Peyer's patch (tissue), 4 donors: ENCODE measurements around the gene DCAKD. TPM values are rescaled to one million over a fixed set of nuclear protein-coding genes. Genes with fewer than 3 reads are reported as not detected.

Source experiments
- DNase-seq, 3 donors: peaks; one replicate each; pipeline ENCODE4 v3.0.0-alpha.2; 2017 to 2019
- H3K27ac ChIP-seq, 4 donors: fragments of 200-600 bp; sonication (generic); one replicate each; pipeline ENCODE4 v1.5.1; 2016 to 2019
- H3K27me3 ChIP-seq, 2 donors: fragments of 200-600 bp; sonication (generic); one replicate each; pipeline ENCODE4 v1.5.1; 2019
- H3K36me3 ChIP-seq, 3 donors: fragments of 200-600 bp; sonication (generic); one replicate each; pipeline ENCODE4 v1.5.1; 2016 to 2019
- H3K4me1 ChIP-seq, 4 donors: fragments of 200-600 bp; sonication (generic); one replicate each; pipeline ENCODE4 v1.5.1; 2016 to 2019
- H3K4me3 ChIP-seq, 4 donors: fragments of 200-600 bp; sonication (generic); 1 replicate in 3 of 4; 2 replicates in 1 of 4; pipeline ENCODE4 v1.5.1; 2016 to 2019; ENCODE audit warnings: mild to moderate bottlenecking in 1 of 4
- H3K9me3 ChIP-seq, 4 donors: fragments of 200-600 bp; sonication (generic); one replicate each; pipeline ENCODE4 v1.5.1; 2016 to 2019; ENCODE audit warnings: mild to moderate bottlenecking in 1 of 4
- POLR2A ChIP-seq, 2 donors: fragments of 450-650 bp; IDR thresholded peaks; one replicate each; pipeline ENCODE4 v1.5.1; 2017; ENCODE audit warnings: antibody characterized with exemption in 2 of 2, mild to moderate bottlenecking in 2 of 2, moderate library complexity in 2 of 2
- total RNA-seq, 4 donors: library from RNA; depleted of rRNA; stranded (reverse); fragments of >200 nt; gene quantifications; one replicate each; pipeline ENCODE4 v1.1.0, GENCODE V29; 2016
- TF ChIP-seq, protein P1 (sequence below), 6 experiments: fragments of 450-650 bp in 4 of 6; fragments of 200-600 bp in 2 of 6; sonication (generic) in 1 of 6; IDR thresholded peaks; one replicate each; pipeline ENCODE4 v1.5.1; 2017 to 2019; ENCODE audit warnings: antibody characterized with exemption in 6 of 6, mild to moderate bottlenecking in 3 of 6, moderate library complexity in 1 of 6

Gene DCAKD, protein sequence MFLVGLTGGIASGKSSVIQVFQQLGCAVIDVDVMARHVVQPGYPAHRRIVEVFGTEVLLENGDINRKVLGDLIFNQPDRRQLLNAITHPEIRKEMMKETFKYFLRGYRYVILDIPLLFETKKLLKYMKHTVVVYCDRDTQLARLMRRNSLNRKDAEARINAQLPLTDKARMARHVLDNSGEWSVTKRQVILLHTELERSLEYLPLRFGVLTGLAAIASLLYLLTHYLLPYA
- 10 to 100 TPM; 12.6 to 78.4 (median 23.2) TPM for total RNA-seq

DNA sequence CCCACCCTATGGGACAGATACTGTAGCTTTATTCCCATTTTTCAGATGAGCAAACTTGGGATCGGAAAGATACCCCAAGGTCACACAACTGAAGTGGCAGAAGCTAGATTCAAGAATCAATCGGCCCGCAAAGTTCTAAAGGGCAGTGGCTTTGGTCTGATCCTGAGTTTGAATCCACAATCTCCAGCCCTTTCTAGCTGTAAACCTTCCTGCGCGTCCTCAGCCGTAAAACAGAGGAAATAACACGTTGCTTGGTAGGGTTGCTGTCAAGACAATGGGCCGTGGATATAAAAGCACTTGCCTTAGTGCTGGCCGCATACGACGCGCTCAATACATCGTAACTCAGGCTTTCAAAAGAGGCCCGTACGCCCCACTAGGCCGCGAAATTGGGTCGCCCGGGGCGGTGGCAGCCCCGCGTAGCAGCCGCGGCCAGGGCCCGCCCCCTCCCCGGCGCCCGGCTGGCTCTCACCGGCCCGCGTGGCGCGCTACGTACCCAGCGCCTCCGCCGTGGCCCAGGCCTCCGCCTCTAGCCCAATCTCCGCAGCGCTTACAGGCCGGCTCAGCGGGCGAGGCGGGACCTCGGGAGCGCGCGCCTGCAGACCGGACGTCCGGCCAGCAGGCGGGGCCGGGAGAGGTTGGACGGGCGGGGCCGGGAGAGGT lies at the start of gene DCAKD:
Gene DCAKD (minus strand): TSS at position 573 of the 660 bp plus-strand sequence. CDS start 16,747 bp downstream, outside the sequence.
- DNase-seq = peak; percentile 91 to 97 (median 94)
- no peaks in the 10 kb centered on the region for H3K27me3 ChIP-seq
- peak within 1 kb of the TSS; percentile 48 to 84 (median 68) for H3K4me3 ChIP-seq
- H3K4me1 ChIP-seq = peaks cover 0 to 12% (median 7%) of the 10 kb centered on the region in 4 donors
- H3K36me3 ChIP-seq = no peaks in the 10 kb centered on the region
- peak within 1 kb of the TSS; percentile 88 to 98 (median 92) for H3K27ac ChIP-seq
- TF ChIP-seq POLR2A (IDR thresholded peaks at IDR 0.05) = peak; percentile 70 to 78
- TF ChIP-seq, protein P1, sequence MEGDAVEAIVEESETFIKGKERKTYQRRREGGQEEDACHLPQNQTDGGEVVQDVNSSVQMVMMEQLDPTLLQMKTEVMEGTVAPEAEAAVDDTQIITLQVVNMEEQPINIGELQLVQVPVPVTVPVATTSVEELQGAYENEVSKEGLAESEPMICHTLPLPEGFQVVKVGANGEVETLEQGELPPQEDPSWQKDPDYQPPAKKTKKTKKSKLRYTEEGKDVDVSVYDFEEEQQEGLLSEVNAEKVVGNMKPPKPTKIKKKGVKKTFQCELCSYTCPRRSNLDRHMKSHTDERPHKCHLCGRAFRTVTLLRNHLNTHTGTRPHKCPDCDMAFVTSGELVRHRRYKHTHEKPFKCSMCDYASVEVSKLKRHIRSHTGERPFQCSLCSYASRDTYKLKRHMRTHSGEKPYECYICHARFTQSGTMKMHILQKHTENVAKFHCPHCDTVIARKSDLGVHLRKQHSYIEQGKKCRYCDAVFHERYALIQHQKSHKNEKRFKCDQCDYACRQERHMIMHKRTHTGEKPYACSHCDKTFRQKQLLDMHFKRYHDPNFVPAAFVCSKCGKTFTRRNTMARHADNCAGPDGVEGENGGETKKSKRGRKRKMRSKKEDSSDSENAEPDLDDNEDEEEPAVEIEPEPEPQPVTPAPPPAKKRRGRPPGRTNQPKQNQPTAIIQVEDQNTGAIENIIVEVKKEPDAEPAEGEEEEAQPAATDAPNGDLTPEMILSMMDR (IDR thresholded peaks at IDR 0.05) = peak in 3 of 6 experiments; percentile 16 to 42 (median 34)
- H3K9me3 ChIP-seq = no peaks in the 10 kb centered on the region

DNA sequence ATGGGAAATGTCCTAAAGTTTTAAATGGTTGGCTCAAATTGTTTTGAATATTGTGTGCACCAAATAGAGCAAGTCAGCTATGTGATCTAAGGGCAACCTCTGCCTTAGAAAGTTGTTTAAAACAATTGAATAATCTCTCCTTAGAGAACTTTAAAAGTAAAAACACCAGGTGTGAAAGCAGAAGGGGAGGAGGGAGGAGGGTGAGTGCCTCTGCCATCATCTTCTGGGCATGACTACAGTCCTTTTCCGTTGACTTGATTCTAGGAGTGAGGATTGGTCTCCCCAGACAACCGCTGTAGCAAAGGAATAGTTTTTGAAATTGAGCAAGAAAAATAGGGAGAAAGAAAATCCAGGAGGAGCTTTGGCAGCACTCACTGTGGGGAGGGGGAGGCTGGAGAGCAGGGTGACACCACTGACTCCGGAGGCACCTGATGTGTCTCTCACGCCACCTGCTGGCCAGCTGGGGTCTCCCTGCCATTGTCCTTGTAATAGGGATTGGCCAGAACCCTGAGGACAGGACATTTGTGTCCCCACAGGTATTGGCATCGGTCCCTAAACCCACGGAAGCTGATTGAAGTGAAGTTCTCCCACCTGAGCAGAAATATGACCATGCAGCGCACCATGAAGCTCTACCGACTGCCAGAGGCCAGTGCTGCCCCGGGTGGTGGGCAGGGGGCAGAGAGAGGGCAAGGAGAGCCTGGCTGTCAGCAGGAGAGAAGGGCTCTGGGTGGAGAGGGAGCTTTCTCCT lies 47.6 kb upstream of the DCAKD start:
- Histone ChIP-seq H3K9me3 (no peaks in the 10 kb centered on the region), H3K27me3 (no peaks in the 10 kb centered on the region), H3K4me3 (no peak overlapping the region), H3K27ac (peak overlapping the region in 2 of 4 donors; percentile 5 to 7), H3K36me3 (peaks cover 0 to 96% (median 4%) of the 10 kb centered on the region in 3 donors), H3K4me1 (peaks cover 0 to 8% (median 0%) of the 10 kb centered on the region in 4 donors)
- no peak for TF ChIP-seq POLR2A (IDR thresholded peaks at IDR 0.05)
- TF ChIP-seq, protein P1 (IDR thresholded peaks at IDR 0.05) = peak; percentile 55 to 92 (median 83)
- DNase-seq = peak; percentile 79 to 95 (median 90)

DNA sequence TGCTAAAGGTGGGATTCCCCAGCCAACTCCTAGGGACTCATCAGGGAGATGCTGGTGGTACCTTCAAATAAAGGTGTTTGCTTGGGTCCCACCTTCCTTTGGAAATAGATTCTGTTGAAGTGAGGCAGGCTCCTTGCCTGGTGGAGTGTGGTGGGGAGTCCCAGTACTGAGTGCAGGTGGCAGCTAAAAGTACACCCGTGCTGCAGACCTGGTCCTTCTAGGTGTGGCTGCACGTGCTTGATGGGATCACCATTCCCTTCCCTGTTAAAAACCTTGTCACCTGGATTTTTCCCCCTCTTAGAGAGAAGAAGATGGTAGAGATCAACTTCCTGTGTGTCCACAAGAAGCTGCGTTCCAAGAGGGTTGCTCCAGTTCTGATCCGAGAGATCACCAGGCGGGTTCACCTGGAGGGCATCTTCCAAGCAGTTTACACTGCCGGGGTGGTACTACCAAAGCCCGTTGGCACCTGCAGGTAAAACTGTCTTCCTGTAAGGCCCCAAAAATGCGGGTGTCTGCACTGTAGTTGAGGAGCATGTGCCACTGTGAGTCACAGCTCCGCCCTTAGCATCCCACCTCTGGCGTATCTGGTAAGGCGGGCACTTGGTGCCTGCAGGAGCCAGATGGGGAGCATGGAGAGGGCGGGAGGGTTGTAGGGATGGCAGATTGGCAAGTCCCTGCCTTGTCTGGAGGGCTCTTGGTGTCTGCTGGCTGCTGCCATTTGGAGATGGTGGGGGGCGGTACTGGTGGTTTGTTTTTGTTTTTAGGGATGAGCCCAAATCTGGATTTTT lies 46.8 kb upstream of the DCAKD start:
- H3K4me3 ChIP-seq = no peak overlapping the region
- no peaks in the 10 kb centered on the region for H3K27me3 ChIP-seq
- TF ChIP-seq, protein P1 (IDR thresholded peaks at IDR 0.05) = no peak
- no peak for TF ChIP-seq POLR2A (IDR thresholded peaks at IDR 0.05)
- DNase-seq = no peak
- H3K4me1 ChIP-seq = peaks cover 0 to 16% (median 3%) of the 10 kb centered on the region in 4 donors
- H3K9me3 ChIP-seq = no peaks in the 10 kb centered on the region
- H3K36me3 ChIP-seq = peaks cover 0 to 96% (median 4%) of the 10 kb centered on the region in 3 donors
- peak overlapping the region in 3 of 4 donors; percentile 5 to 37 (median 7) for H3K27ac ChIP-seq

DNA sequence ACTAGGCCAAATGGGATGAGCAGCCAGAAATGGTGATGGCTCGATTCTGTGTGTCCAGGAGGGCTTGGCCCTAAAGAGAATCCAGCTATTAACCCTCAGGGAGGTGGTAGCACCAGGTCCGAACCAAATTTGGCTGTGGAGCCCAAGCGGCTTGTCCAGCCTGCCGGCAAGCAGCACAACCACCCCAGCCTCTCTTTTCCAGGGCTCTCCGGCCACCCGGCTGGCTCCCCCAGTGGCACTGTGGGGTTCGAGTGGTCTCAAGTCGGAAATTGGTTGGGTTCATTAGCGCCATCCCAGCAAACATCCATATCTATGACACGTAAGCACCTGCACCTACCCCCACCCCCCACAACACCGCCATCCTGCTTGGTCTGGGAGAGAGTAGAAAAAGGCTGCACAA lies 45.5 kb upstream of the DCAKD start:
- Histone ChIP-seq H3K9me3 (no peaks in the 10 kb centered on the region), H3K27me3 (no peaks in the 10 kb centered on the region), H3K27ac (no peak overlapping the region), H3K4me3 (no peak overlapping the region), H3K4me1 (peaks cover 0 to 25% (median 3%) of the 10 kb centered on the region in 4 donors), H3K36me3 (peaks cover 0 to 91% (median 0%) of the 10 kb centered on the region in 3 donors)
- DNase-seq = no peak
- TF ChIP-seq, protein P1 (IDR thresholded peaks at IDR 0.05) = no peak
- TF ChIP-seq POLR2A (IDR thresholded peaks at IDR 0.05) = no peak

DNA sequence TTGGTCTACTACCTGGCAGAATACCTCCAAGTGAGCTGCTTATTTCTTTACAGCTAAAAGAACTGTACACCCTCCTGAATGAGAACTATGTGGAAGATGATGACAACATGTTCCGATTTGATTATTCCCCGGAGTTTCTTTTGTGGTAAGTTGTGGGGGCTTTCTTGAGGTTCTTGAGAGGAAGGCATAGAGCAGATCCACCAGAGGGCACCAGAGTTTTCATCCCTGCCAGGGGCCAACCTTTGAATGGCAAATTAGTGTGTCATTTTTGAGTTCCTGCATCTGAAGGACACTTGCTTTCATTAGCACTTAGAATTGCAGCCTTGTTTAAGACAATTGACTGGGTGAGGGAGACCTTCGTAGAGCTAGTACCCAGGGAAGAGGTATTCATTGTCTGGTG lies 44.7 kb upstream of the DCAKD start:
- no peak for TF ChIP-seq POLR2A (IDR thresholded peaks at IDR 0.05)
- TF ChIP-seq, protein P1 (IDR thresholded peaks at IDR 0.05) = peak in 4 of 6 experiments; percentile 19 to 45 (median 32)
- Histone ChIP-seq H3K4me1 (peaks cover 0 to 30% (median 3%) of the 10 kb centered on the region in 4 donors), H3K4me3 (no peak overlapping the region), H3K27ac (no peak overlapping the region), H3K27me3 (no peaks in the 10 kb centered on the region), H3K36me3 (peaks cover 0 to 88% (median 0%) of the 10 kb centered on the region in 3 donors), H3K9me3 (no peaks in the 10 kb centered on the region)
- DNase-seq = no peak
